Endothelial cell of umbilical vein (primary cell): ENCODE data around the gene SS18. TPM values are rescaled to one million over a fixed set of nuclear protein-coding genes. Genes with fewer than 3 reads are reported as not detected.

Source experiments
- BruUV-seq: library from RNA; stranded (reverse); fragments of 400-500 nt; replicated peaks from 2 replicates; lab custom pipeline; 2021; lab: Mats Ljungman, UMichigan
- CTCF ChIA-PET: fragments of 300-600, 350-600 bp; sonication (Branson Sonifier 250); formaldehyde crosslinking; loops from one replicate; lab custom pipeline; 2021; ENCODE audit warnings: antibody characterized with exemption, inconsistent platforms; lab: Charles Lee
- POLR2A ChIA-PET: fragments of 300-600, 350-600 bp; sonication (Branson Sonifier 250); formaldehyde crosslinking; loops from one replicate; lab custom pipeline; 2021; ENCODE audit warnings: antibody characterized with exemption, inconsistent platforms; lab: Charles Lee
- DNase-seq: peaks from one replicate; pipeline ENCODE4 v3.0.0-alpha.2; 2011; ENCODE audit warnings: low read depth, low spot score
- FAIRE-seq: peaks from 2 replicates; lab custom pipeline; 2011; peaks lifted over from hg19 to GRCh38; lab: Jason Lieb, UNC
- H2AFZ ChIP-seq: 2 replicates; pipeline ENCODE4 v1.6.0; 2012; ENCODE audit warnings: low read depth, low read length, control low read depth, inconsistent platforms
- H3K27ac ChIP-seq: 2 replicates; pipeline ENCODE4 v1.5.1; 2011; ENCODE audit warnings: low read depth, mild to moderate bottlenecking, control low read depth, low read length, moderate library complexity; ENCODE audit not compliant: insufficient read depth
- H3K27me3 ChIP-seq, 2 experiments: 2 replicates each; pipeline versions ENCODE4 v1.6.0 to v1.6.1; 2011; ENCODE audit warnings: low read length in 2 of 2, mixed read lengths in 1 of 2; ENCODE audit not compliant: control insufficient read depth in 2 of 2, insufficient read depth in 2 of 2
- H3K36me3 ChIP-seq, 2 experiments: 2 replicates in 1 of 2; 3 replicates in 1 of 2; pipeline ENCODE4 v1.5.1; 2011; ENCODE audit warnings: low read length in 2 of 2, mild to moderate bottlenecking in 1 of 2, moderate library complexity in 1 of 2; ENCODE audit not compliant: control insufficient read depth in 2 of 2, insufficient read depth in 2 of 2; ENCODE audit errors: extremely low read depth in 1 of 2
- H3K4me1 ChIP-seq: 3 replicates; pipeline ENCODE4 v1.5.1; 2011; ENCODE audit warnings: mild to moderate bottlenecking, low read length; ENCODE audit not compliant: control insufficient read depth, insufficient read depth; ENCODE audit errors: extremely low read depth
- H3K4me2 ChIP-seq: 2 replicates; pipeline ENCODE4 v1.6.1; 2011; ENCODE audit warnings: low read length, control low read depth, mixed read lengths; ENCODE audit not compliant: insufficient read depth
- H3K4me3 ChIP-seq, 3 experiments: fragments of 200-600 bp in 1 of 3; sonication (generic), shearing (Covaris generic) in 1 of 3; replicated peaks in 1 of 3; 2 replicates each; pipeline ENCODE4 v1.5.1; 2011 to 2016; ENCODE audit warnings: control low read depth in 3 of 3, low read length in 3 of 3, mild to moderate bottlenecking in 2 of 3, inconsistent platforms in 1 of 3, low read depth in 1 of 3, moderate library complexity in 1 of 3; ENCODE audit not compliant: insufficient read depth in 1 of 3
- H3K79me2 ChIP-seq: 2 replicates; pipeline ENCODE4 v1.6.0; 2012; ENCODE audit warnings: low read length, inconsistent platforms; ENCODE audit not compliant: control insufficient read depth, insufficient read depth
- H3K9ac ChIP-seq: replicated peaks from 2 replicates; pipeline ENCODE3; 2011; ENCODE audit warnings: low read length, control low read depth; ENCODE audit not compliant: insufficient read depth; ENCODE audit errors: extremely low read depth
- H3K9me1 ChIP-seq: replicated peaks from 3 replicates; pipeline ENCODE4 v1.6.0; 2011; ENCODE audit warnings: mild to moderate bottlenecking, low read length; ENCODE audit not compliant: control insufficient read depth, insufficient read depth; ENCODE audit errors: extremely low read depth
- H3K9me3 ChIP-seq: replicated peaks from 2 replicates; pipeline ENCODE4 v1.5.1; 2012; ENCODE audit warnings: low read length, inconsistent platforms; ENCODE audit not compliant: control insufficient read depth, insufficient read depth
- H4K20me1 ChIP-seq: replicated peaks from 2 replicates; pipeline ENCODE3; 2011; ENCODE audit warnings: mild to moderate bottlenecking, low read length; ENCODE audit not compliant: control insufficient read depth, insufficient read depth; ENCODE audit errors: extremely low read depth
- EZH2 ChIP-seq: IDR thresholded peaks from 2 replicates; pipeline ENCODE4 v1.6.1; 2012; ENCODE audit warnings: borderline replicate concordance, low read depth, mild to moderate bottlenecking, moderate library complexity, low read length, inconsistent platforms; ENCODE audit not compliant: severe bottlenecking
- FOS ChIP-seq: IDR thresholded peaks from 2 replicates; pipeline ENCODE4 v1.6.1; 2011; ENCODE audit warnings: mild to moderate bottlenecking, low read length, moderate library complexity, borderline replicate concordance; ENCODE audit not compliant: insufficient read depth
- GATA2 ChIP-seq: IDR thresholded peaks from 2 replicates; pipeline ENCODE4 v1.7.0; 2011; ENCODE audit warnings: low read depth, mild to moderate bottlenecking, moderate library complexity, mixed read lengths, low read length; ENCODE audit not compliant: insufficient read length, insufficient read depth
- JUN ChIP-seq: IDR thresholded peaks from 2 replicates; pipeline ENCODE4 v1.6.1; 2011; ENCODE audit warnings: borderline replicate concordance, low read depth; ENCODE audit not compliant: insufficient read length, insufficient read depth
- MYC ChIP-seq: IDR thresholded peaks from one replicate; pipeline ENCODE4 v1.6.1; 2011; ENCODE audit warnings: mild to moderate bottlenecking, low read depth, low read length
- POLR2AphosphoS5 ChIP-seq: IDR thresholded peaks from 2 replicates; pipeline ENCODE4 v1.6.1; 2012; ENCODE audit warnings: low read depth, mild to moderate bottlenecking, control low read depth, low read length, moderate library complexity; ENCODE audit not compliant: insufficient read depth
- dilution Hi-C: fragments of 300-500 bp; cut with MboI; formaldehyde crosslinking; loops from one replicate; pipeline ENCODE4 v1.15.0; 2019; ENCODE audit warnings: low sequenced_read_pairs; ENCODE audit not compliant: extremely low pct_ligation_motif_present
- intact Hi-C: fragments of 100-400 bp; cut with micrococcal nuclease; formaldehyde crosslinking; loops from one replicate; pipeline ENCODE4 v1.10.0; 2022
- polyA plus RNA-seq, 4 experiments: library from polyadenylated mRNA; depleted of rRNA in 3 of 4; stranded (reverse) in 3 of 4; unstranded in 1 of 4; fragments of >200 nt; gene quantifications; 2 replicates each; pipeline versions ENCODE4 v1.2.1 to v1.2.3, GENCODE V29; 2011 to 2012; ENCODE audit warnings: missing spikeins in 1 of 4
- total RNA-seq: library from RNA; stranded (reverse); gene quantifications from 2 replicates; pipeline ENCODE4 v1.2.3, GENCODE V29; 2021
- TF ChIP-seq, protein P1 (sequence below): IDR thresholded peaks from 2 replicates; pipeline ENCODE4 v1.6.1; 2011; ENCODE audit not compliant: insufficient read depth, insufficient read length
- TF ChIP-seq, protein P2 (sequence below), 2 donors: IDR thresholded peaks; 1 replicate in 1 of 2; 2 replicates in 1 of 2; pipeline ENCODE4 v1.5.1; 2011; ENCODE audit warnings: low read length in 2 of 2, mild to moderate bottlenecking in 2 of 2, moderate library complexity in 2 of 2, control low read depth in 1 of 2, inconsistent platforms in 1 of 2, low read depth in 1 of 2; ENCODE audit not compliant: insufficient read depth in 1 of 2; ENCODE audit errors: extremely low read depth in 1 of 2

Gene SS18
- total and polyA plus RNA-seq, 2 donors (not counting 3 experiments of a cell fraction or from before 2014, with no cell fraction given): 68.4 to 204 TPM

DNA sequence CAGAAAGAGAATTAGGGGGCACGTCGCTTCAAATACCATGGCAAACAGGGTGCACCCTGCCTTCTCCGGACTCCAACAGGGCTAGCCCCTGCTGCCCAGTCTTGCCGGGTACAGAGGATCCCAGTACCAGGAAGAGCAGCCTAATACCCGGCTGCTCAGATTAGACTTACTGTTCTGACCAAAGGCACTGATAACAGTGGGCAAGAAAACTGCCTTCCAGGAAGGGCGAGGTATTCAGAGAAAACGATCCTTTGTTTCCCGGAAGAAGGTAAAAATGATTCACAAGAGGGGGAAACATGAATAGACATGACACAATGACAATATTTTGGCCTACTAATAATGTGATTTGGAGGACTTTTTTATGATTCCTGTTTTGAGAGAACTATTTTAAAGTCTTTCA is 99.9 kb downstream of the SS18 start:
- POLR2A ChIA-PET: no interaction called here
- dilution Hi-C loops: no loop called here
- Histone ChIP-seq H3K4me1 (no peaks in the 10 kb centered on the region), H3K27ac (no peak overlapping the region), H3K4me2 (no peak overlapping the region), H4K20me1 (no peaks in the 10 kb centered on the region), H3K9ac (no peak overlapping the region), H3K79me2 (no peaks in the 10 kb centered on the region), H3K9me3 (no peaks in the 10 kb centered on the region), H3K36me3 (no peaks in the 10 kb centered on the region), H3K4me3 (no peak overlapping the region), H2AFZ (no peak overlapping the region), H3K27me3 (no peaks in the 10 kb centered on the region), H3K9me1 (no peaks in the 10 kb centered on the region)
- no peak for DNase-seq
- no peak for FAIRE-seq
- no TSS peak for BruUV-seq
- CTCF ChIA-PET: no interaction called here
- TF ChIP-seq FOS (no peak), MYC (no peak), EZH2 (no peak), POLR2AphosphoS5 (no peak), GATA2 (no peak), JUN (no peak)
- TF ChIP-seq, protein P1, sequence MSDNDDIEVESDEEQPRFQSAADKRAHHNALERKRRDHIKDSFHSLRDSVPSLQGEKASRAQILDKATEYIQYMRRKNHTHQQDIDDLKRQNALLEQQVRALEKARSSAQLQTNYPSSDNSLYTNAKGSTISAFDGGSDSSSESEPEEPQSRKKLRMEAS: no peak
- TF ChIP-seq, protein P2, sequence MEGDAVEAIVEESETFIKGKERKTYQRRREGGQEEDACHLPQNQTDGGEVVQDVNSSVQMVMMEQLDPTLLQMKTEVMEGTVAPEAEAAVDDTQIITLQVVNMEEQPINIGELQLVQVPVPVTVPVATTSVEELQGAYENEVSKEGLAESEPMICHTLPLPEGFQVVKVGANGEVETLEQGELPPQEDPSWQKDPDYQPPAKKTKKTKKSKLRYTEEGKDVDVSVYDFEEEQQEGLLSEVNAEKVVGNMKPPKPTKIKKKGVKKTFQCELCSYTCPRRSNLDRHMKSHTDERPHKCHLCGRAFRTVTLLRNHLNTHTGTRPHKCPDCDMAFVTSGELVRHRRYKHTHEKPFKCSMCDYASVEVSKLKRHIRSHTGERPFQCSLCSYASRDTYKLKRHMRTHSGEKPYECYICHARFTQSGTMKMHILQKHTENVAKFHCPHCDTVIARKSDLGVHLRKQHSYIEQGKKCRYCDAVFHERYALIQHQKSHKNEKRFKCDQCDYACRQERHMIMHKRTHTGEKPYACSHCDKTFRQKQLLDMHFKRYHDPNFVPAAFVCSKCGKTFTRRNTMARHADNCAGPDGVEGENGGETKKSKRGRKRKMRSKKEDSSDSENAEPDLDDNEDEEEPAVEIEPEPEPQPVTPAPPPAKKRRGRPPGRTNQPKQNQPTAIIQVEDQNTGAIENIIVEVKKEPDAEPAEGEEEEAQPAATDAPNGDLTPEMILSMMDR (IDR thresholded peaks at IDR 0.05; ENCODE audit: extremely low read depth in 1 of 2, insufficient read depth in 1 of 2, low read depth in 1 of 2, low read length in 2 of 2): no peak
- intact Hi-C loops: no loop called here
